ENCODE measurements around the gene MTA3.
"Not testable (repeated sequence)": the region's sequence is repeated elsewhere in the genome, so short reads cannot be mapped to it uniquely, and the experiment has no call there.

MTA3 gene

GRCh38 chr2:42663828-42664227 lies 95.4 kb downstream of the MTA3 start:
- DNase-seq (ENCODE audit: low read depth) = no peak

- DNase-seq (ENCODE audit: low read depth) = no peak
Measured at GRCh38 chr2:42673989-42674579, 105.7 kb downstream of the MTA3 start.

GRCh38 chr2:42675815-42676214 lies 107.4 kb downstream of the MTA3 start:
- no peak for DNase-seq (ENCODE audit: low read depth)

GRCh38 chr2:42685303-42685702 lies 116.9 kb downstream of the MTA3 start:
- DNase-seq (ENCODE audit: low read depth) = no peak

- DNase-seq (ENCODE audit: low read depth) = no peak
Measured at GRCh38 chr2:42693013-42693615, 124.7 kb downstream of the MTA3 start.

GRCh38 chr2:42693688-42694479 lies 125.5 kb downstream of the MTA3 start:
- DNase-seq (ENCODE audit: low read depth) = no peak

- no peak for DNase-seq (ENCODE audit: low read depth)
Measured at GRCh38 chr2:42696987-42697386, 128.6 kb downstream of the MTA3 start.

- DNase-seq (ENCODE audit: low read depth) = no peak
Measured at GRCh38 chr2:42698940-42699339, 130.5 kb downstream of the MTA3 start.

- DNase-seq (ENCODE audit: low read depth) = no peak
Measured at GRCh38 chr2:42706836-42707235, 138.4 kb downstream of the MTA3 start.

- no peak for DNase-seq (ENCODE audit: low read depth)
Measured at GRCh38 chr2:42708179-42708578, 139.7 kb downstream of the MTA3 start.

GRCh38 chr2:42711896-42712295 lies 143.5 kb downstream of the MTA3 start:
- DNase-seq (ENCODE audit: low read depth) = no peak

- DNase-seq (ENCODE audit: low read depth) = no peak
Measured at GRCh38 chr2:42712934-42713333, 144.5 kb downstream of the MTA3 start.

GRCh38 chr2:42713920-42714319 lies 145.5 kb downstream of the MTA3 start:
- DNase-seq (ENCODE audit: low read depth) = no peak

- DNase-seq (ENCODE audit: low read depth) = no peak
Measured at GRCh38 chr2:42714686-42715085, 146.3 kb downstream of the MTA3 start.

- DNase-seq (ENCODE audit: low read depth) = no peak
Measured at GRCh38 chr2:42721898-42722297, 153.5 kb downstream of the MTA3 start.

- peak; percentile 32 for DNase-seq (ENCODE audit: low read depth)
Measured at GRCh38 chr2:42722320-42723190, 154.1 kb downstream of the MTA3 start.

- no peak for DNase-seq (ENCODE audit: low read depth)
Measured at GRCh38 chr2:42723465-42723864, 155.0 kb downstream of the MTA3 start.

- DNase-seq (ENCODE audit: low read depth) = no peak
Measured at GRCh38 chr2:42724886-42725285, 156.5 kb downstream of the MTA3 start.

GRCh38 chr2:42725657-42726056 lies 157.2 kb downstream of the MTA3 start:
- no peak for DNase-seq (ENCODE audit: low read depth)

- DNase-seq (ENCODE audit: low read depth) = no peak
Measured at GRCh38 chr2:42726680-42727079, 158.2 kb downstream of the MTA3 start.

GRCh38 chr2:42731316-42731715 lies 162.9 kb downstream of the MTA3 start:
- not testable (repeated sequence) for DNase-seq (ENCODE audit: low read depth)

- no peak for DNase-seq (ENCODE audit: low read depth)
Measured at GRCh38 chr2:42733852-42734251, 165.4 kb downstream of the MTA3 start.
